ENCODE data around the gene FOXA2.

GRCh38 chr20:22579119-22579427 is 5.3 kb downstream of the FOXA2 start:
- no peak for TF ChIP-seq CTCF (IDR thresholded peaks at IDR 0.05; ENCODE audit: low read depth, low read length, poor library complexity, severe bottlenecking)
- TF ChIP-seq EZH2phosphoT487 (IDR thresholded peaks at IDR 0.05; ENCODE audit: borderline replicate concordance, low read length): no peak

Measured in DOHH2 (cell line).